ENCODE results near the gene TMEM63B.
"Not testable (repeated sequence)": the region's sequence is repeated elsewhere in the genome, so short reads cannot be mapped to it uniquely, and the experiment has no call there.

TMEM63B gene

GRCh38 chr6:44094403-44095242, 32.7 kb upstream of the TMEM63B start:
- DNase-seq, result no peak

DNA sequence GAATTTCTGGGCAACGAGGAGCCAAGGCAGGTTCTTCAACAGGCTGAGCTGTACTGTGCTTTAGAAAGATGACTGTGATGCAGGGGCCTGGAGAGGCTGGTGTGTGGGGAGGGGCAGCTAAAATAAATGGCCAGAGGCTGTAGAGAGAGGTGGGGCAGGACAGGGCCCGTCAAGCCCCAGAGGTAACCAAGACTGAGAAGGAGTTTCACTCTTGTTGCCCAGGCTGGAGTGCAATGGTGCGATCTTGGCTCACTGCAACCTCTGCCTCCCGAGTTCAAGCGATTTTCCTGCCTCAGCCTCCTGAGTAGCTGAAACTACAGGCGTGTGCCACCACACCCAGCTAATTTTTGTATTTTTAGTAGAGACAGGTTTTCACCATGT, 32.1 kb upstream of the TMEM63B start:
- not testable (repeated sequence) for DNase-seq

DNA sequence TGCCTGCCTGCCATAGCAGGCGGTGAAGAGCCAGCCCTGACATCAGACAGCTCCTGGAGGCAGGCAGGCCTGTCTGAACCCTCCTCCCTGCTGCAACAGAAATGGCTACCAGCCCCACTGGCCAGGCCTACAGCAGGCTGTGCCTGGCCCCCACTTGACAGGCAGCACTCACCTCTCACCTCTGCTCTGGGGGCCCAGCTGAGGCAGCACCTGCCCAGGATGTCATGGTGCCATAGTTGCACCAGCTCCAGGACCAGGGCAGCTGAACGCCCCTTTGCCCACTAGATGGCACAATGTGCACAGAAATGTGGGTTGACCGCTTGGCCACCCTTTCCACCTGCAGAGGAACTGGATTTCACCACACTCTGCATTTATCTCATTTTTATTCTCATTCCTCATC, 30.7 kb upstream of the TMEM63B start:
- DNase-seq, result peak; percentile 55

- DNase-seq, result no peak
Observed at GRCh38 chr6:44097782-44098317, 29.5 kb upstream of the TMEM63B start.

GRCh38 chr6:44099192-44099591, 28.2 kb upstream of the TMEM63B start:
- DNase-seq, result no peak

GRCh38 chr6:44100088-44100550, 27.2 kb upstream of the TMEM63B start:
- no peak for DNase-seq

DNA sequence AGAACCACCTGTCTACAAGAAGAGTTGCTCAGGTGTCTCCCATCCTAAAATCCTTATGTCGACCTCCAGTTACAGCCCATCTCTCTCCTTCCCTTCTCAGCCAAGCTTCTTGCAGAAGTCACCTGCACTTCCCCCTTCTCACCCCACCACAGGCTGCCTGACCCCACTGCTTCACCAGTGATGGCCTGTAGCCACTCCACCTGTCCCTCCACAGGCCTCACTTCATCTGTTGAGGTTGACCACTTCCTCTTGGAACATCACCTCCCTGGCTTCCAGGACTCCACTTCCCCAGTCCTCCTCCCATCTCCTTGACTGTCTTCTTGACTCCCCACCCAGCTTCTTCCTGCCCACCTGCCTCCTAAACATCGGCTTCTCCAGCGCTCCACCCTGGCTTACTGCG, 25.5 kb upstream of the TMEM63B start:
- DNase-seq, result no peak

- DNase-seq, result no peak
Observed at GRCh38 chr6:44102527-44102926, 24.8 kb upstream of the TMEM63B start.

- DNase-seq, result no peak
Observed at GRCh38 chr6:44104481-44105021, 22.8 kb upstream of the TMEM63B start.

DNA sequence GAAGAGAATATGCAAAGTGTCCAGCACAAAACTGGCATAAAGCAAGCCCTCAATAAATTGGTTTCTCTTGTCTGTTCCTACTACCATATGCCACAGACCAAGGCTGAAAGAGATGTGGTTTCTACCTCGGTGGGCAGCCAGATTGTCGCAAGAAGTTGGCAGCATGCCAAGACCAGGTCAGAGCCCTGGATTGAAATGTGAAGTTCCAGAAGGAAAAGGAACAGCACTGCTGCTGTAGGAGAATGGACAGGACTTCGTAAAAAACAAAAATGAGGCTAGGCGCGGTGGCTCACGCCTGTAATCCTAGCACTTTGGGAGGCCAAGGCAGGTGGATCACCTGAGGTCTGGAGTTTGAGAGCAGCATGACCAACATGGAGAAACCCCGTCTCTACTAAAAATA, 22.2 kb upstream of the TMEM63B start:
- DNase-seq, result no peak

DNA sequence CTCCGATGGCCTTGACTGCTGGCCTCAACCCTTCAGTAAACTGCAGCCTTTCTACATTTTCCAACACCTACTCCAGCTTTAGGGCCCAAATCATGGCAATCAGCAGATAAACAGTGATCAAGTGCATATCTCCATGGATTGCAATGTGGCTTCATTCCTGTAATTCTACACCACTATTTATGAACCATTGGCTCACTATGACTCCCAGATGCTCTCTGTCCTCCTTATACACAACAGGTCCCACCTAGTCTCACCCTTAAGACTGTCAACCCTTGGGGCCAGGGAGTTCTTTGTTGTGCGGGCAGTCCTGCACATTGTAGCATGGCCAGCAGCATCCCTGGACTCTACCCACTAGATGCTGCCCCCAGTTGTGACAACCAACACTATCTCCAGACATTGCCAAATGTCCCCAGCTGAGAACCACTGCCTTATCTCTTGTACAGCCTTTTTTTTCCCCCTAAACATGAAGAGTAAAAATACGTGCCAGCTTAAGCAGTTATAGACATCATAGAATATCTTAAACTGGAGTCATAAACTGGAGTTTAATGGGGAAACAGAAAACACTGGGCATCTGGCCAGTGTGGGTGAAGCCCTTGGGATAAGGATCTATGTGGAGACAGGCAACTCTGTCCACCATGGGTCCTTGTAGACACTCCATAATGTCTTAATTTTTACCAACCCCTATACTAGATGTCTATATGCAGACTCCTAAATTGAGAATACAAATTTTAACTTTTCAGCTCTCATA, 21.2 kb upstream of the TMEM63B start:
- no peak for DNase-seq

DNA sequence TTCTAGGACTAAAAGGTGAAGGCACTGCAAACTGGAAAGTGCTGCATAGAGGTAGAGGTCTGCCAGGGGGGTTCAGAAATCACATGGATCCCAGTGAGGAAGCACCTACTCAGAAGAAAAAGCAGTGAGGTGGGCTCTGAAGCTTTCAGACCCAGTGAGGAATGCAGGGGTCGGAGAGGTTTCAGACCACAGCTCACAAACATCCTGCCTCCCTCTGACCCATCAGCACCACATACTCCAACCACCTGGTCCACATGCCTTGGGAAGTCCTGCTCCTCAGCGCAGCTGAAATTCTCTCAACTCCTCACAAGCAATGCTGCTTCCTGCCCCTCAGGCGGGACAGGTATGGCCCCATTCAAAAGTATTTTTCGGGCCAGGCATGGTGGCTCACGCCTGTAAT, 20.3 kb upstream of the TMEM63B start:
- DNase-seq, result no peak

DNA sequence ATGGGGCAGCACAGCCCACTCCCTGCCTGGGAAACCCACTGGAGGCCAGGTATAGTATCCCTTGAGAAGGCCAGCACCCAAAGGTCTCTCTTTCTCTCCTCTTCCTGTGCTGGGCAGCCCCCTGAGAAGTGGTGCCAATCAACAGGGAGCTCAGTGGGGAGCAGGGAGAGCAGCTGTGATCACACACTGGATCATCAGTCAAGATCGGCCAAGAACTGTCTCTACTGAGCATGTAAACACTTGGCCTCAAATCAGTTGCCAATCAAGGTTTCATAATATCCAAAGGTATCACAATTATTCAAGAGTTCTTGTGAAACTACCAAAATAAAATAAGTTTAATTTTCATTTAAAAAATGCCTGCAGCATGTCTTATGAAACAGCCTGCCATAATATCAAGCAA, 18.9 kb upstream of the TMEM63B start:
- DNase-seq, result no peak

GRCh38 chr6:44109212-44109611, 18.1 kb upstream of the TMEM63B start:
- DNase-seq, result no peak

DNA sequence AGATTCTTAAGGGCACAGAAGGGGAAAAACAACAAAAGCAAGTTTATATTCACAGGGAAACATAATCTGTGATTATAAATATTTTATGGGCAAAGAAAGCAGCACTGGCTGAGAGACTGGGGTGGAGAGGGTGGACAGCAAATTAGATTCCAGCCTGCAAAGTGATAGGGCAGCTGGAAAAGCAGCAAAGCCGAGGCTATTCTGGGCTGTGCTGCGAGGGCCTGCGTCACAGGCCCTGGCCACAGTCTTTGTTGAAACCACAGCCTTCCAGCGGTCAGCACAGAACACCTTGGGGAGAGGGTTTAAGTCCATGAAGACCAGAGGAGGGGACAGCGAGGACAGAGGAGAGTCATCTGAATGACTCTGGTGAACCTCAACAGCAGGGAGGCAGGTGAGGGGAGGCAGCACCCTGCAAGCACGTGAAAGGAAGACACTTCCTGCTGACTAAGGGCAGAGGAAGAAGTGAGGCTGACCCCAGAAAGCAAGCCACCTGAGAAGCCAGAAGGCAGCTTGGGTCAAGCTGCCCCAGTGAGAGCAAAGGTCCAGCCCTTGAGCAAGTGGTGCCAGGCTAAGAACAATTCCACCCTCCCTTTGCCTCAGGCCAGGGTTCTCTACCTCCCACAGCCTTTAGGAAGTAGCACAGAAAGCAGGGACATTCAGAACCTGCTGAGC, 17.2 kb upstream of the TMEM63B start:
- DNase-seq, result no peak

DNA sequence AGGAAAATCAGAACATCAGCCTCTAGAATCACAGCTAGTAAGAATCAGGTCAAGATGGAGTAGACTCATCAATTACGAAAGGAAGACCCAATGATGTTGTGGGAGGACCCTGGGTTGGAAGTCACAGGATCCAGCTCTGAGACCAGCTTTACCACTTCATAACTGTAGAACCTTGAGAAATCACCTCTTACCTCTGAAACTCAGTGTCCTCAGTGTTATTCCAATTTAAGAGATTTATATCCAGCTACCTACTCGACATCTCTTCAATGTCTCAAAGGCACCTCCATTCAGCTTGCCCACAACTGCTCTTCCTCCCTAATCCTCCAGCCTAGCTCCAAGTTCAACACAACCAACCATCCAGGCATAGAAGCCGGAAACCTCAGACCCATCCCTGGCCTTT, 16.4 kb upstream of the TMEM63B start:
- no peak for DNase-seq

DNA sequence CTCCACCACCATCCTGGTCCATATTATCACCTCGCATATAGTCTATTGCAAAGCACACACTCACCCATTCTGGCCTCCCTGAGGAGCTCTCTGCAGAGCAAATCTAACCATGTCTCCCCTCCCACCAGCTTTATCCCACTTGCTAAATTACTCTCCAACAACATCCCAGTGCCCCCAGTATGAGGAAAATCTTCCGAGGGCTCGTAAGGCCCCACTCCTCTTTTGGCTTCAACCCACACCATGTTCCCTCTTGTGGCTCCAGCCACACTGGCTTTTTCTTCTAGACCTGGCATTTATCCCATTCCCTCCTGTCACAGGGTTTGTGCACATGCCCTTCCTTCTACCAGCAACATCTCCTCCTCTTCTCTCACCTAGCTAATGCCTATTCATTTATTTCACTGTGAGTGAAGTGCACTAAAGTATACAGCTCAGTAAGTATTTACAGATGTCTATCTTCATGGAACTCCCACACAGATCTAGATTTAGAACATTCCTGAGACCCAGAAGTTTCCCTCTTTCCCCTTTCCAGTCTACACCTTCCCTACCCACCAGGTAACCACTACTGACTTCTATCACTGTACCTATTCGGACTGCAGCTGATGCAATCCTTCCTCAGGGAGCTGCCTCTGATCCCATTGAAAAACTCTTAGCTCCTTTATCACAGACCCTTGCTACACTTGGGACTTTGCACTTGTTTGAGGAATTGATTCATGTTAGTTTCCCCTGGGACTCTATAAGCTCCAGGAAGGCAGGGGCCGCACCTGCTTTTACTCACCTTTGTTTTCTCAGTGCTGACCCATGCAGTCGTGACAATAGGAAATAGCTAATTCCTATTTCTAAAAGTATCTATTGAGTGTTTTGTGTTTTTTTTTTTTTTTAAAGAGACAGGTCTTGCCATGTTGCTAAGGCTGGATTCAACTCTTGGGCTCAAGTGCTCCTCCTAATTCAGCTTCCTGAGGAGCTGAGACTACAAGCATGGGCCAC, 15.6 kb upstream of the TMEM63B start:
- DNase-seq, result no peak

DNA sequence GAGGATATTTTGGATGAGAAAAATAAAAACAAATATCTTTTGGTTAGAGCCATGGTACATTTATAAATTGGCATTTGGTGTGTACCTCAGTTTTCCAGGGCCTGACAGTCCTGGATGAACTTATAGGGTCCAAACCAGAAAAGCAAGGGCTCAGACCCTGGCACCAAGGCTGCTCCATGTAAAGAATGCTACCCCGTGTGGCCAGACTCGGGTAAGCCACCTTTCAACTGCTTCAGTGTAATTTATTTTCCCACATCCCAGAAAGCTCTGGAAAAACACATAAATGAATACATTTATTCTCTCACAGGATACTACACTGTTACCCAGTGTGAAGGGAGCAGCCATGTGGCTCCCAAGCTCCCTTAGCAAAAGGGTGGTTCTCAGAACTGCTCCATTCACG, 13.9 kb upstream of the TMEM63B start:
- no peak for DNase-seq

DNA sequence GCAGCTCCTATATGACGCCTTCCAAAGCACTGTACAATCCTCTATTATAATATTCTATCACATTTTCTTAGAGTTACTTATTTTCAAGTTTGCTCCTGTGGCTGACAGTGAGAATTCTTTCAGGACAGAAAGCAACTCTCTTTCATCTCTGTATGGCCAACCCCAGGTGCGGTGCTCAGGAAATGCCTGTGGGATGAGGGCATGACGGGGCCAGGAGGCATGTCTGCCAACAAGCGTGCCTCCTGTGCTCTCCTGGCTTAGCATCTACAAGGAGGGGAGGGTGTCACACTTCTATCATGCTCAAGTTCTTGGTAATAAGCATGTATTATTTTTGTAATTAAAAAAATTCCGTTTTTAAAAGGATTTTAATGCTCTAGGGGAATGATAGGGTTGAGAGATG, 11.5 kb upstream of the TMEM63B start:
- DNase-seq, result no peak

- DNase-seq, result peak; percentile 77
Observed at GRCh38 chr6:44116641-44117382, 10.5 kb upstream of the TMEM63B start.
